Left forelimb (tissue), 1 donor: ENCODE measurements around the gene LOC128125822.
A peak's percentile ranks its signal among the peaks of the same experiment; 100 is the strongest.
"Not testable (repeated sequence)": the region's sequence is repeated elsewhere in the genome, so short reads cannot be mapped to it uniquely, and the experiment has no call there.

Experiments used
- DNase-seq: peaks from one replicate; pipeline ENCODE4 v3.0.0-alpha.2; 2018; ENCODE audit warnings: low spot score

The LOC128125822 gene

GRCh38 chr6:63572044-63572746 lies at the start of gene LOC128125822, which contains the start of gene PTP4A1:
Gene LOC128125822, plus strand, starts transcription at chr6:63572480.
Gene PTP4A1, plus strand, starts transcription at chr6:63572480. Its CDS starts 4,401 bp downstream, at chr6:63576881.
- peak; percentile 98 for DNase-seq

GRCh38 chr6:63522911-63523287 lies 49.4 kb upstream of the LOC128125822 start:
- DNase-seq, result not testable (repeated sequence)

DNA sequence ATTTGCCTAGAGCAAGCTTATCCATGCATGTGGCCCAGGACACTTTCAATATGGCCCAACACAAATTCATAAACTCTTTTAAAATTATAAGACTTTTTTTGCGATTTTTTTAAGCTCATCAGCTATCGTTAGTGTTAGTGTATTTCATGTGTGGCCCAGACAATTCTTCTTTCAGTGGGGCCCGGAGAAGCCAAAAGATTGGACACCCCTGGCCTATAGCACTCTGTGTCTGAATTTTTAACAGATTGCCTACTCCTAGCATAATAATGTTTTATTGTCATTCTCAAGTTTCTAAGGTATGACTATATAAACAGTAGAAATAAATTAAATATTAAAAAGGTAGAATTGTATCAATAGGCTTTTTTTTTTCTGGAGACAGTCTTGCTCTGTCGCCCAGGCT lies 48.6 kb upstream of the LOC128125822 start:
- DNase-seq, result no peak

- DNase-seq, result no peak
Observed at GRCh38 chr6:63525186-63525878, 46.9 kb upstream of the LOC128125822 start.

- no peak for DNase-seq
Observed at GRCh38 chr6:63526931-63527330, 45.3 kb upstream of the LOC128125822 start.

GRCh38 chr6:63527658-63528514 lies 44.4 kb upstream of the LOC128125822 start:
- DNase-seq, result no peak

DNA sequence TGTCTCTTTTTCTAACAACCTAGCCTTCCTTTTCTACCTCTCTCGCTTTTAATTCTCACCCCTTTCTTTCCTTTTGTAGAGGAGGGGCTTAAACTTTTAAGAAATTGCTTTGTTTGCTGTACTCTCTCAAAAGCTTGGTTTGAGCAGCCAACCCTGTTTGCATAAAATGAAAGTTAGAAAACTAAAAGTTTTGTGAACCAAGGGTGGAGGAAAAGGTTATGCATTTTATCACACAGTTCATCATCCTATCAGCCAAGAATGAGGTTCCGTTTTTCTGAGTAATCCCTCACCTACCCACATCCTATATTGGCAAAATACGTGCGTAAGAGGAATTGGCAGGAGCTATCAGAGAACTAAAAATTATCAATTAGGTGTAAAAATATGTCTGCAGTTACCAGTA lies 42.8 kb upstream of the LOC128125822 start:
- DNase-seq, result no peak

DNA sequence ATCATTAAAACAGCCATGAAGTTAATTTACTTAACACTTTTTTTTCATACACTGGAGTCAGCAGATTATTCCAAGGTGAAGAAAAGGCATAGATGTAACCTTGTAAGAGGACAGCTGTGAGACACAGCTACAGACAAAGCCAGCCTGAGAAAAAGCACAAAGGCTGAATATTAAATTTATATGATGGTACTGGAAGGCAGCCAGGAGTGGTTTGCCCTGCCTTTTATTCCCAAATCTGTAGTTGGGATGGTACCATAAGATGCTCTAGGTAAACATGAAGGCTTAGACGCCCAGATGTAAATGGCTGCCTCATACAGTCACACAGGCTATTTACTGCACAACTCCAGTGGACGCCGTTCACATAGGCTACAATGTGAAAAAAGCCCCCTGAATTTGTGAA lies 42.1 kb upstream of the LOC128125822 start:
- DNase-seq, result no peak

- DNase-seq, result no peak
Observed at GRCh38 chr6:63530991-63531390, 41.3 kb upstream of the LOC128125822 start.

DNA sequence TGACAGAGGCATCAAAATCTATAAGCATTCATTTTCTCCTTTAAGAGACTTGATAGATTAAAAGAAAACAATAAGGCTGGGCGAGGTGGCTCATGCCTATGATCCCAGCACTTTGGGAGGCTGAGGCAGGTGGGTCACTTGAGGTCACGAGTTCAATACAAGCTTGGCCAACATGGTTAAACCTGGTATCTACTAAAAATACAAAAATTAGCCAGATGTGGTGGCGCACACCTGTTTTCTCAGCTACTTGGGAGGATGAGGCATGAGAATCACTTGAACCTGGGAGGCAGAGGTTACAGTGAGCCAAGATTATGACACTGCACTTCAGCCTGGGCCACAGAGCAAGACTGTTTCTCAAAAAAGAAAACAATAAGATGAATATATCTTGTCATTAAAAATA lies 39.3 kb upstream of the LOC128125822 start:
- no peak for DNase-seq

DNA sequence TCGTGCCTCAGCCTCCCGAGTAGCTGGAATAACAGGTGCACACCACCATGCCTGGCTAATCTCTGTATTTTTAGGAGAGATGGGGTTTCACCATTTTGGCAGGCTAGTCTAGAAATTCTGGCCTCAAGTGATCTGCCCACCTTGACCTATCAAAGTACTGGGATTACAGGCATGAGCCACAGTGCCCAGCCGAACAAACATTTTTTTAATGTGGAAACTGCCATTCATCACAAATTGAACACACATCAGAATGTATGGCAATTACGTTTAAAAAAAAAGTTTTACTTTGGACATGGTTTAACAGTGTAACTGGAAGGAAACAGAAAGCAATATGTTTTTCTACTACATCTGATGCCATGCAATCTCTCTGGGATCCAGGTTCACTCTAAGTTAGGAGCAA lies 38.3 kb upstream of the LOC128125822 start:
- no peak for DNase-seq

GRCh38 chr6:63537201-63537958 lies 34.9 kb upstream of the LOC128125822 start:
- DNase-seq, result no peak

DNA sequence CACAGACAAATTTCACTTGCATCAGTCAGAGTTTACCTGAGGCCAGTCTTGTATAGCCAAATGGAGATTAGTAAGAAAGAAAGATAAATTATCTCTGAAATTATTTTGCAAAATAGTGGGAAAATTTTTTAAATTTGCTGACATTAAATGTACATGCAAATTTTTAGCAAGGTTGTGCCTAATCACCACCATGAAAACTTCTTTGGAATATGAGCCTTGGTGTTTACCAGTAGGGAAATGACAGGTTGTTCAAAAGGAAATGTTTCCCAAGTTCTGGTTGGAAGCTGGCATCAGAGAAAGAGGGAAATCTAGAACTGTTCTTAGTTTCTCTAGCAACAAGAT lies 34.4 kb upstream of the LOC128125822 start:
- DNase-seq, result no peak

DNA sequence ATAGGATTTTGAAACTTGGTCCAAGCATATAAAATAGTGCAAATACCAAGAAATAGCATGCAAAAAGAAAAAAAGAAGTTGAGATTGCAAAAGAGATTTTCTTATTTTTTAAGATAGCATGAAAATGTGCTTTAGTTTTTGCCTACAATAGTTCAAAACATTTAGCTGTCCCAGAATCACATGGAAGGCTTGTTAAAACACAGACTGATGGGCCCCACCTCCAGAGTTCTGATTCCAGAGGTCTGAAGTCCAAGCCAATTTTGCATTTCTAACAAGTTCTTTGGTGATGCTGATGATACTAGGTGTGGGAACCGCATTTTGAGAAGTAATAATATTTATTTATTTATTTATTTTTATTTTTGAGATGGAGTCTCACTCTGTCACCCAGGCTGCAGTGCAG lies 33.7 kb upstream of the LOC128125822 start:
- no peak for DNase-seq

- no peak for DNase-seq
Observed at GRCh38 chr6:63543001-63543400, 29.3 kb upstream of the LOC128125822 start.

DNA sequence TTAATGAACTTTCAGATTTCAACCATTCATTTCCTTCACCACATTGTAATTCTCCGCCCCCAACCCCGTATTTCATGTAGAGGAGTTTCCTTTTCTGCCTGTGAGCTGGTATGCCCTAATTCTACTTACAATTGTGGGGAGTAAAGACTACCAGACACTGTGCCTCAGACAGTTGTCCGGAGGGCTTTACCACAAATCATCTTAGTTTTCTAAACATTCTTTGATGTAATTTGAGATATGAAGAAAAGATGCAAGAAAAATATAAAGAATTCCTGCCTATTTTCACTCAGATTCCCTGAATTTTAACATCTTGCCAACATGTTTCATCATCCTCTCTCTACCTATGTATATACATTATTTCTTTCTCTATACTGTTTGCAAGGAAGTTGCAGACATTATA lies 28.3 kb upstream of the LOC128125822 start:
- no peak for DNase-seq

- DNase-seq, result no peak
Observed at GRCh38 chr6:63546236-63546635, 26.0 kb upstream of the LOC128125822 start.

DNA sequence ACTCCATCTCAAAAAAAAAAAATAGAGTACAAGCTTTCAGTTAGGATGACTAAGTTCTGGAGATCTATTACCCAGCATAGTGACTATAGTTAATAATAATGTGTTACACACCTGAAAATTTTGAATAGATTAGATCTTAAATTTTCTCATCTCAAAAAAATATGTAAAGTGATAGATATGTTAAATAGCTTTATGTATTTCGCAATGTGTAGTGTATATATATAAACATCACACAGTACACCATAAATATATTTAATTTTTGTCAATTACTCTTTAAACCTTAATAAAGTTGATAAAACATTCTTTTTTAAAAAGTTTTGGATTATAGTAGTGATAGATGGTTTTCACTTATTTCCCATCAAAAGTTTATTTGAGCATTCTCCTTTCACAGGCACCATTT lies 25.6 kb upstream of the LOC128125822 start:
- DNase-seq, result no peak

DNA sequence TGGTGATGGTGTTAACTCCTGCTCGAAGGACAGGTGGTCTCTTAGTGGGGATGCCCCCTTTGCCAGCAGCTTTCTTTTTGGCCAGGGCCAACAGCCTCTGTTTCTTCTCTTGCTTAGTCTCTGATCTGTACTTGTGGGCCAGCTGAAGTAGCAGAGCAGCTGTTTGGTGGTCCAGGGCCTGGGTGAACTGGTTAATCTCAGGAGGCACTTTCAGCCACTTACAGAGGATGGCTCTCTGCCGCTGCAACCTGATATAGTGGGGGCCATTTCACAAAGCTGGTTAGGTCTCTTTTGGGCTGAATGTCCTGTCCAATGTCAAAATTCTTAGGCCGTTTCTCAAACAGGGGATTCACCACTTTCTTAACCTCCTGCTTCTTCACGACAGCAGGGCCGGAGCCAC lies 23.2 kb upstream of the LOC128125822 start:
- no peak for DNase-seq

DNA sequence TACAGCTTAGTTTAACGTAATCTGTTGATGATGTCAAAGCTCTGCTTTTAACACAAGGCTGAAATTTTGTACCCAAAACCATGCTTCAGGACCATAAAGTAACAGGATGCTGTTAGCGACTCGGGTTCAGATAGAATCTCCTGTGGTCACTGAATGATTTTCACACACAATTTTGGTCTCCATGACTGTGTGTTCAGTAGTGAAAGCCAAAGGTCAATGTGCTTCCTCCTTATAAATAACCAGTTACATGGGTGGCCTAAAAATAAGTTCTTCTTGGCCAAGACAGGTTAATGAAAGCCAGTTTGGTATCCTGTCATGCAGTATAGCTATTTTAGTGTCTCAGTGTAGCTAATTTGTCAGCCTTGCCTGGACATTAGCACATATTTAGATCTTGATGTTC lies 19.1 kb upstream of the LOC128125822 start:
- no peak for DNase-seq

GRCh38 chr6:63553900-63554299 lies 18.4 kb upstream of the LOC128125822 start:
- no peak for DNase-seq

DNA sequence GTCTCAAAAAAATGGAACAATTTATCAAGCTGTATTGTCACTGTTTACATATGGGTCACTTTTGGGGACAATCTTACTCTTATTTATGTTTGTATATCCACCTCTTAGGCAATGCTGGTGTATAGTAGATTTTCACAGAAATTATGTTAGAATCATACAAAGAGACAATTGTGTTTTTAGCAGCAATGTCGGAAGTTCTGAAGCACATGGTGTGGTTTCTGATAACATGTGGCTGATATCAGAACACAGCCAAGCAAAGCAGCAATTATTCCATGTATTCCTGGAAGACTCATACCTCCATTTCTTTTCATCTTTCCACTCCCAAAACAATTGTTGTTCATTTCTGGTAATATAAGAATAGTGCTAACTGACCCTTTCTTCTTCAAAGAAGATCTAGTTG lies 17.5 kb upstream of the LOC128125822 start:
- no peak for DNase-seq
